Activated effector memory CD4-positive, alpha-beta T cell treated with Interleukin-2 at 50 U/mL for 16 hours (primary cell): Measurements from ENCODE around the gene ALOX12B.
"Not testable (repeated sequence)": the region's sequence is repeated elsewhere in the genome, so short reads cannot be mapped to it uniquely, and the experiment has no call there.

Source experiments
- DNase-seq: peaks from one replicate; pipeline ENCODE4 v3.0.0-alpha.2; 2020

Gene ALOX12B

GRCh38 chr17:8081876-8082275, 5.6 kb downstream of the ALOX12B start:
- DNase-seq, result no peak

GRCh38 chr17:8080799-8081219, 6.7 kb downstream of the ALOX12B start:
- no peak for DNase-seq

- no peak for DNase-seq
These were observed 7.2 kb downstream of the ALOX12B start for GRCh38 chr17:8080208-8080798.

GRCh38 chr17:8079291-8080207, 8.0 kb downstream of the ALOX12B start:
- DNase-seq, result peak; percentile 70

GRCh38 chr17:8077939-8078338, 9.6 kb downstream of the ALOX12B start:
- not testable (repeated sequence) for DNase-seq

GRCh38 chr17:8076502-8077266, 10.8 kb downstream of the ALOX12B start:
- DNase-seq, result no peak

- DNase-seq, result no peak
These were observed 11.8 kb downstream of the ALOX12B start for GRCh38 chr17:8075574-8076342.

- no peak for DNase-seq
These were observed 12.4 kb downstream of the ALOX12B start for GRCh38 chr17:8075081-8075480.

GRCh38 chr17:8074554-8074953, 13.0 kb downstream of the ALOX12B start:
- DNase-seq, result no peak

- DNase-seq, result peak; percentile 72
These were observed 13.7 kb downstream of the ALOX12B start for GRCh38 chr17:8073627-8074484.

GRCh38 chr17:8072729-8073461, 14.6 kb downstream of the ALOX12B start:
- peak; percentile 18 for DNase-seq

- no peak for DNase-seq
These were observed 15.2 kb downstream of the ALOX12B start for GRCh38 chr17:8072341-8072728.

- DNase-seq, result no peak
These were observed 16.0 kb downstream of the ALOX12B start for GRCh38 chr17:8071496-8071895.

- DNase-seq, result no peak
These were observed 18.0 kb downstream of the ALOX12B start for GRCh38 chr17:8069587-8069860.

GRCh38 chr17:8068736-8069586, 18.6 kb downstream of the ALOX12B start:
- DNase-seq, result no peak

GRCh38 chr17:8067806-8068205, 19.7 kb downstream of the ALOX12B start:
- DNase-seq, result no peak

- no peak for DNase-seq
These were observed 20.4 kb downstream of the ALOX12B start for GRCh38 chr17:8066841-8067775.

GRCh38 chr17:8064561-8065019, 22.9 kb downstream of the ALOX12B start:
- no peak for DNase-seq
